Testis (tissue), 2 donors: ENCODE results near the gene AP2A2.

Experiments
- CTCF ChIP-seq, 3 experiments: fragments of 450-650 bp in 2 of 3; fragments of 200-600 bp in 1 of 3; sonication (generic) in 1 of 3; IDR thresholded peaks; one replicate each; pipeline ENCODE4 v1.5.1; 2016 to 2019; ENCODE audit warnings: antibody characterized with exemption in 3 of 3, mild to moderate bottlenecking in 2 of 3, moderate library complexity in 1 of 3
- POLR2A ChIP-seq: fragments of 450-650 bp; IDR thresholded peaks from one replicate; pipeline ENCODE4 v1.6.1; 2017; ENCODE audit warnings: antibody characterized with exemption, mild to moderate bottlenecking, moderate library complexity

DNA sequence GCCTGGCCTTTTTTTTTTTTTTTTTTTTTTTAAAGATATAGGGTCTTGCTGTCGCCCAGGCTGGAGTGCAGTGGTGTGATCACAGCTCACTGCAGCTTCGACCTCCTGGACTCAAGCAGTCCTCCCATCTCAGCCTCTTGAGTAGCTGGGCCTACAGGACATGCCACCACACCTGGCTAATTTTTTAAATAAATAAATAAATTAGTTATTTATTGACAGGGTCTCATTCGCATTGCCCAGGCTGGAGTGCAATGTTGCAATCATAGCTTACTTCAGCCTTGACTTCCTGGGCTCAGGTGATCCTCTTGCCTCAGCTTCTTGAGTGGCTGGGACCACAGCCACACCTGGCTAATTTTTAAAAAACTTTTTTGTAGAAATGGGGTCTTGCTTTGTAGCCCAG lies 10.5 kb downstream of the AP2A2 start:
- TF ChIP-seq CTCF (IDR thresholded peaks at IDR 0.05): no peak
- TF ChIP-seq POLR2A: no peak
